ENCODE results near the gene SRGAP1. TPM values are rescaled to one million over a fixed set of nuclear protein-coding genes. Genes with fewer than 3 reads are reported as not detected.

Gene SRGAP1
- total and polyA plus RNA-seq, 2 of the 8 experiments (the other 6 are each of a cell fraction or from before 2014, with no cell fraction given): 3.2 to 7.3 TPM

DNA sequence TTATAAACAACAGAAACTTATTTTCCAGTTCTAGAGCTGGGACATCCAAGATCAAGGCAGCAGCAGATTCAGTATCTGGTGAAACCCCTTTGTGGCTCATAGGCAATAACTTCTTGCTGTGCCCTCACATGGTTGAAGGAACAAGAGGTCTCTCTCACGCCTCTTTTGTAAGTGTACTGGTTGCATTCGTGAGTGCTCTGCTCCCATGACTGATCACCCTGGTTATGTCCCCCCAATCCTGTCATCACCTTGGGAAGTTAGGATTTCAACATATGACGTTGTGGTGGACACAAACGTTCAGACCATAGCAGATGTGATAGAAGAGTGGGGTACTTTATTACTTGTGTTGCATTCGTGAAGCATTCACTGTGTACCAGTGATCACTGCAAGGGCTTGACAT is 184.0 kb downstream of the SRGAP1 start (continued):
- TF ChIP-seq, protein P1, sequence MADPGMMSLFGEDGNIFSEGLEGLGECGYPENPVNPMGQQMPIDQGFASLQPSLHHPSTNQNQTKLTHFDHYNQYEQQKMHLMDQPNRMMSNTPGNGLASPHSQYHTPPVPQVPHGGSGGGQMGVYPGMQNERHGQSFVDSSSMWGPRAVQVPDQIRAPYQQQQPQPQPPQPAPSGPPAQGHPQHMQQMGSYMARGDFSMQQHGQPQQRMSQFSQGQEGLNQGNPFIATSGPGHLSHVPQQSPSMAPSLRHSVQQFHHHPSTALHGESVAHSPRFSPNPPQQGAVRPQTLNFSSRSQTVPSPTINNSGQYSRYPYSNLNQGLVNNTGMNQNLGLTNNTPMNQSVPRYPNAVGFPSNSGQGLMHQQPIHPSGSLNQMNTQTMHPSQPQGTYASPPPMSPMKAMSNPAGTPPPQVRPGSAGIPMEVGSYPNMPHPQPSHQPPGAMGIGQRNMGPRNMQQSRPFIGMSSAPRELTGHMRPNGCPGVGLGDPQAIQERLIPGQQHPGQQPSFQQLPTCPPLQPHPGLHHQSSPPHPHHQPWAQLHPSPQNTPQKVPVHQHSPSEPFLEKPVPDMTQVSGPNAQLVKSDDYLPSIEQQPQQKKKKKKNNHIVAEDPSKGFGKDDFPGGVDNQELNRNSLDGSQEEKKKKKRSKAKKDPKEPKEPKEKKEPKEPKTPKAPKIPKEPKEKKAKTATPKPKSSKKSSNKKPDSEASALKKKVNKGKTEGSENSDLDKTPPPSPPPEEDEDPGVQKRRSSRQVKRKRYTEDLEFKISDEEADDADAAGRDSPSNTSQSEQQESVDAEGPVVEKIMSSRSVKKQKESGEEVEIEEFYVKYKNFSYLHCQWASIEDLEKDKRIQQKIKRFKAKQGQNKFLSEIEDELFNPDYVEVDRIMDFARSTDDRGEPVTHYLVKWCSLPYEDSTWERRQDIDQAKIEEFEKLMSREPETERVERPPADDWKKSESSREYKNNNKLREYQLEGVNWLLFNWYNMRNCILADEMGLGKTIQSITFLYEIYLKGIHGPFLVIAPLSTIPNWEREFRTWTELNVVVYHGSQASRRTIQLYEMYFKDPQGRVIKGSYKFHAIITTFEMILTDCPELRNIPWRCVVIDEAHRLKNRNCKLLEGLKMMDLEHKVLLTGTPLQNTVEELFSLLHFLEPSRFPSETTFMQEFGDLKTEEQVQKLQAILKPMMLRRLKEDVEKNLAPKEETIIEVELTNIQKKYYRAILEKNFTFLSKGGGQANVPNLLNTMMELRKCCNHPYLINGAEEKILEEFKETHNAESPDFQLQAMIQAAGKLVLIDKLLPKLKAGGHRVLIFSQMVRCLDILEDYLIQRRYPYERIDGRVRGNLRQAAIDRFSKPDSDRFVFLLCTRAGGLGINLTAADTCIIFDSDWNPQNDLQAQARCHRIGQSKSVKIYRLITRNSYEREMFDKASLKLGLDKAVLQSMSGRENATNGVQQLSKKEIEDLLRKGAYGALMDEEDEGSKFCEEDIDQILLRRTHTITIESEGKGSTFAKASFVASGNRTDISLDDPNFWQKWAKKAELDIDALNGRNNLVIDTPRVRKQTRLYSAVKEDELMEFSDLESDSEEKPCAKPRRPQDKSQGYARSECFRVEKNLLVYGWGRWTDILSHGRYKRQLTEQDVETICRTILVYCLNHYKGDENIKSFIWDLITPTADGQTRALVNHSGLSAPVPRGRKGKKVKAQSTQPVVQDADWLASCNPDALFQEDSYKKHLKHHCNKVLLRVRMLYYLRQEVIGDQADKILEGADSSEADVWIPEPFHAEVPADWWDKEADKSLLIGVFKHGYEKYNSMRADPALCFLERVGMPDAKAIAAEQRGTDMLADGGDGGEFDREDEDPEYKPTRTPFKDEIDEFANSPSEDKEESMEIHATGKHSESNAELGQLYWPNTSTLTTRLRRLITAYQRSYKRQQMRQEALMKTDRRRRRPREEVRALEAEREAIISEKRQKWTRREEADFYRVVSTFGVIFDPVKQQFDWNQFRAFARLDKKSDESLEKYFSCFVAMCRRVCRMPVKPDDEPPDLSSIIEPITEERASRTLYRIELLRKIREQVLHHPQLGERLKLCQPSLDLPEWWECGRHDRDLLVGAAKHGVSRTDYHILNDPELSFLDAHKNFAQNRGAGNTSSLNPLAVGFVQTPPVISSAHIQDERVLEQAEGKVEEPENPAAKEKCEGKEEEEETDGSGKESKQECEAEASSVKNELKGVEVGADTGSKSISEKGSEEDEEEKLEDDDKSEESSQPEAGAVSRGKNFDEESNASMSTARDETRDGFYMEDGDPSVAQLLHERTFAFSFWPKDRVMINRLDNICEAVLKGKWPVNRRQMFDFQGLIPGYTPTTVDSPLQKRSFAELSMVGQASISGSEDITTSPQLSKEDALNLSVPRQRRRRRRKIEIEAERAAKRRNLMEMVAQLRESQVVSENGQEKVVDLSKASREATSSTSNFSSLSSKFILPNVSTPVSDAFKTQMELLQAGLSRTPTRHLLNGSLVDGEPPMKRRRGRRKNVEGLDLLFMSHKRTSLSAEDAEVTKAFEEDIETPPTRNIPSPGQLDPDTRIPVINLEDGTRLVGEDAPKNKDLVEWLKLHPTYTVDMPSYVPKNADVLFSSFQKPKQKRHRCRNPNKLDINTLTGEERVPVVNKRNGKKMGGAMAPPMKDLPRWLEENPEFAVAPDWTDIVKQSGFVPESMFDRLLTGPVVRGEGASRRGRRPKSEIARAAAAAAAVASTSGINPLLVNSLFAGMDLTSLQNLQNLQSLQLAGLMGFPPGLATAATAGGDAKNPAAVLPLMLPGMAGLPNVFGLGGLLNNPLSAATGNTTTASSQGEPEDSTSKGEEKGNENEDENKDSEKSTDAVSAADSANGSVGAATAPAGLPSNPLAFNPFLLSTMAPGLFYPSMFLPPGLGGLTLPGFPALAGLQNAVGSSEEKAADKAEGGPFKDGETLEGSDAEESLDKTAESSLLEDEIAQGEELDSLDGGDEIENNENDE (IDR thresholded peaks at IDR 0.05; ENCODE audit: insufficient replicate concordance, low read length): no peak
- TF ChIP-seq HDAC2 (IDR thresholded peaks at IDR 0.05; ENCODE audit: borderline replicate concordance in 1 of 2, low read depth in 2 of 2, low read length in 2 of 2) (no peak), SIN3A (conservative IDR thresholded peaks at IDR 0.05 in 1 of 2, IDR thresholded peaks at IDR 0.05 in 1 of 2; ENCODE audit: low read depth in 1 of 2, low read length in 2 of 2) (no peak), RAD21 (IDR thresholded peaks at IDR 0.05 in 1 of 2, conservative IDR thresholded peaks at IDR 0.05 in 1 of 2; ENCODE audit: low read depth in 2 of 2, low read length in 2 of 2) (no peak), SAP30 (IDR thresholded peaks at IDR 0.05; ENCODE audit: insufficient read depth, insufficient replicate concordance, low read length) (no peak), SIRT6 (IDR thresholded peaks at IDR 0.05; ENCODE audit: low read length) (no peak), CBX8 (IDR thresholded peaks at IDR 0.05; ENCODE audit: borderline replicate concordance, low read depth, low read length) (no peak)
